ENCODE measurements around the gene OSBPL10. TPM values are rescaled to one million over a fixed set of nuclear protein-coding genes. Genes with fewer than 3 reads are reported as not detected.

The OSBPL10 gene
- total RNA-seq, 2 experiments from 2014 or later = 65.7 to 170 TPM

DNA sequence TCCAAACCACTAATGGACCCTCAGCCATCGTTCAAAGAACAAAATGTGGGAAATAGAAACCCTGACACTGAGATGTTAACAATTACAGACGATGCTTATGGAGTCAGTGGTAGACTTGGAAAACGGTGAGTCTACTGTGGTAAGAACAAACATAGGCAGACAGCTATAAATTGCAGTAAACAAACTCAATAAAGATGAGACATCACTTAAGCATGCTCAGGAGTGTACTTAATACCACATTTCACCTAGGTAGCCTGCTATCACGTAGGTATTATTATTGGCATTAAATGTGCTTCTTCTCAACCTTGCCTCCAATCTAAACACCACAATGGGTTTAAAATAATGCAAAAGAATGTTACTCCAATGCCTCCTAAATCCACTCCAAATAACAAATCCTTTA, 2.5 kb downstream of the OSBPL10 start:
- peak overlapping the region; percentile 91 for H3K4me3 ChIP-seq (ENCODE audit: low read depth, low read length, poor library complexity, severe bottlenecking)
- CTCF ChIA-PET (ENCODE audit: unreplicated experiment) = no interaction called here
- H3K9me2 ChIP-seq (ENCODE audit: insufficient read depth, low read length) = no peaks in the 10 kb centered on the region
- peaks cover 76% of the 10 kb centered on the region for H3K4me1 ChIP-seq (ENCODE audit: insufficient read depth, low read length, poor library complexity, severe bottlenecking)
- POLR2A ChIA-PET = interaction anchor here (0.5 to 1.6 kb wide), 7 partner anchors 11 to 371 kb away, joined by 3 to 9 read pairs (median 3); no protein-coding TSS in a partner anchor
- H3K9me3 ChIP-seq (ENCODE audit: low read length) = peaks cover 10% of the 10 kb centered on the region; the same call in 1 of the 2 replicates
- peaks cover 93% of the 10 kb centered on the region for H3K79me2 ChIP-seq (ENCODE audit: insufficient read depth, low read depth, low read length)
- H3K4me2 ChIP-seq (ENCODE audit: low read length) = peak overlapping the region; percentile 98
- intact Hi-C loops (cut with micrococcal nuclease; ENCODE audit: unreplicated experiment) = no loop called here
- BruUV-seq (replicated peaks) = TSS peak; percentile 19
- no peak for DNase-seq (ENCODE audit: low spot score)
- H3K36me3 ChIP-seq (ENCODE audit: insufficient read depth, low read length) = peaks cover 49% of the 10 kb centered on the region
- H4K20me1 ChIP-seq (ENCODE audit: insufficient read depth, low read length) = 0 out of 2 replicates have a peak, but pooled peaks cover 4% of the 10 kb centered on the region
- TF ChIP-seq, protein P1, sequence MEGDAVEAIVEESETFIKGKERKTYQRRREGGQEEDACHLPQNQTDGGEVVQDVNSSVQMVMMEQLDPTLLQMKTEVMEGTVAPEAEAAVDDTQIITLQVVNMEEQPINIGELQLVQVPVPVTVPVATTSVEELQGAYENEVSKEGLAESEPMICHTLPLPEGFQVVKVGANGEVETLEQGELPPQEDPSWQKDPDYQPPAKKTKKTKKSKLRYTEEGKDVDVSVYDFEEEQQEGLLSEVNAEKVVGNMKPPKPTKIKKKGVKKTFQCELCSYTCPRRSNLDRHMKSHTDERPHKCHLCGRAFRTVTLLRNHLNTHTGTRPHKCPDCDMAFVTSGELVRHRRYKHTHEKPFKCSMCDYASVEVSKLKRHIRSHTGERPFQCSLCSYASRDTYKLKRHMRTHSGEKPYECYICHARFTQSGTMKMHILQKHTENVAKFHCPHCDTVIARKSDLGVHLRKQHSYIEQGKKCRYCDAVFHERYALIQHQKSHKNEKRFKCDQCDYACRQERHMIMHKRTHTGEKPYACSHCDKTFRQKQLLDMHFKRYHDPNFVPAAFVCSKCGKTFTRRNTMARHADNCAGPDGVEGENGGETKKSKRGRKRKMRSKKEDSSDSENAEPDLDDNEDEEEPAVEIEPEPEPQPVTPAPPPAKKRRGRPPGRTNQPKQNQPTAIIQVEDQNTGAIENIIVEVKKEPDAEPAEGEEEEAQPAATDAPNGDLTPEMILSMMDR (conservative IDR thresholded peaks at IDR 0.05; ENCODE audit: low read length) = no peak
- no peak for TF ChIP-seq EZH2phosphoT487 (IDR thresholded peaks at IDR 0.05; ENCODE audit: borderline replicate concordance, low read depth, low read length)
- H3K27ac ChIP-seq (ENCODE audit: low read depth, low read length, poor library complexity, severe bottlenecking) = peak overlapping the region; percentile 88
- H2AFZ ChIP-seq (ENCODE audit: low read length) = no peak overlapping the region

DNA sequence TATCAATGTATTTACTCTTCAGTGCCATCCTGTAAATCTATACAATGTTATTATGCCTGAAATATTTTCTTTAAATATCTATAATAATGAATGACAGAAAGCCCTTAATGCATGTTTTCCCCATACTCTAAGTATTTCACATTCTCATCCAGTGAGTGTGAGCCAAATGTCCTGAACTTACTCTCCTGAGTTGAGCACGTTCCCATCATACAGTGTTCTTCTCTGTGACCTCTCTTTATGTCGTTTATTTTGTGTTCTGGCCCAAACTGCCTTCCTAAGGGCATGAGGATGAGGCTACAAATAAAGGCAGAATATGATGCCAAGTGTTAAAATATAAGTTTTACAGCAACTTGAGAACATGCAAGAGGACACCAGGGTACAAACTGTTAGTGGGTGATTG, 3.3 kb downstream of the OSBPL10 start:
- Histone ChIP-seq H3K9me3 (ENCODE audit: low read length) (peaks cover 7% of the 10 kb centered on the region; the same call in 1 of the 2 replicates), H3K79me2 (ENCODE audit: insufficient read depth, low read depth, low read length) (peaks cover 93% of the 10 kb centered on the region), H3K27ac (ENCODE audit: low read depth, low read length, poor library complexity, severe bottlenecking) (peak overlapping the region; percentile 88), H2AFZ (ENCODE audit: low read length) (no peak overlapping the region), H3K4me2 (ENCODE audit: low read length) (peak overlapping the region; percentile 98), H3K4me1 (ENCODE audit: insufficient read depth, low read length, poor library complexity, severe bottlenecking) (peaks cover 76% of the 10 kb centered on the region), H3K9me2 (ENCODE audit: insufficient read depth, low read length) (no peaks in the 10 kb centered on the region), H4K20me1 (ENCODE audit: insufficient read depth, low read length) (0 out of 2 replicates have a peak, but pooled peaks cover 3% of the 10 kb centered on the region), H3K4me3 (ENCODE audit: low read depth, low read length, poor library complexity, severe bottlenecking) (peak overlapping the region; percentile 91), H3K36me3 (ENCODE audit: insufficient read depth, low read length) (peaks cover 41% of the 10 kb centered on the region)
- BruUV-seq (replicated peaks) = no TSS peak
- intact Hi-C loops (cut with micrococcal nuclease; ENCODE audit: unreplicated experiment) = no loop called here
- CTCF ChIA-PET (ENCODE audit: unreplicated experiment) = no interaction called here
- POLR2A ChIA-PET = interaction anchor here (0.9 to 1.6 kb wide), 6 partner anchors 10 to 60 kb away, joined by 3 to 9 read pairs (median 3); no protein-coding TSS in a partner anchor
- DNase-seq (ENCODE audit: low spot score) = no peak
- TF ChIP-seq EZH2phosphoT487 (IDR thresholded peaks at IDR 0.05; ENCODE audit: borderline replicate concordance, low read depth, low read length) = no peak
- TF ChIP-seq, protein P1 (conservative IDR thresholded peaks at IDR 0.05; ENCODE audit: low read length) = no peak

DNA sequence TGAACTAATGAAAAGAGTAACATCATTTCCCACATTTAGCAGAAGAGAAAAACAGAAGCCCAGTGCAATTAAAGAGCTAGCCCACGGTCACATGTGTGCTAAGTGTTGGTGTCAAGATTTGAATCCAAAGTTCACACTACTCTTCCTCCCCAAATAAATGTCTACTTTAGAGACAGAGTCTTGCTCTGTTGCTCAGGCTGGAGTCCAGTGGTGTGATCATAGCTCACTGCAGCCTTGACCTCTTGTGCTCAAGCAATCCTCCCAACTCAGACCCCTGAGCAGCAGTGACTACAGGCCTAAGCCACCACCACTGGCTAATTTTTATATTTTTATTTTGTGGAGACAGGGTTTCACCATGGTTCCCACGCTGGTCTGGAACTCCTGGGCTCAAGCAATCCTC, 4.8 kb downstream of the OSBPL10 start:
- intact Hi-C loops (cut with micrococcal nuclease; ENCODE audit: unreplicated experiment) = no loop called here
- H3K36me3 ChIP-seq (ENCODE audit: insufficient read depth, low read length) = peaks cover 38% of the 10 kb centered on the region
- ChIA-PET CTCF (ENCODE audit: unreplicated experiment) (no interaction called here), POLR2A (interaction anchor here (0.5 to 4.5 kb wide), 18 partner anchors 9 to 454 kb away, joined by 3 to 58 read pairs (median 4); no protein-coding TSS in a partner anchor)
- TF ChIP-seq, protein P1 (conservative IDR thresholded peaks at IDR 0.05; ENCODE audit: low read length) = no peak
- no peak for TF ChIP-seq EZH2phosphoT487 (IDR thresholded peaks at IDR 0.05; ENCODE audit: borderline replicate concordance, low read depth, low read length)
- no peaks in the 10 kb centered on the region for H3K9me2 ChIP-seq (ENCODE audit: insufficient read depth, low read length)
- H3K9me3 ChIP-seq (ENCODE audit: low read length) = peaks cover 7% of the 10 kb centered on the region; the same call in 1 of the 2 replicates
- DNase-seq (ENCODE audit: low spot score) = no peak
- peaks cover 93% of the 10 kb centered on the region for H3K79me2 ChIP-seq (ENCODE audit: insufficient read depth, low read depth, low read length)
- H2AFZ ChIP-seq (ENCODE audit: low read length) = no peak overlapping the region
- peak overlapping the region; percentile 98 for H3K4me2 ChIP-seq (ENCODE audit: low read length)
- peaks cover 84% of the 10 kb centered on the region for H3K4me1 ChIP-seq (ENCODE audit: insufficient read depth, low read length, poor library complexity, severe bottlenecking)
- H4K20me1 ChIP-seq (ENCODE audit: insufficient read depth, low read length) = no peaks in the 10 kb centered on the region
- peak overlapping the region; percentile 91 for H3K4me3 ChIP-seq (ENCODE audit: low read depth, low read length, poor library complexity, severe bottlenecking)
- no TSS peak for BruUV-seq (replicated peaks)
- peak overlapping the region; percentile 88 for H3K27ac ChIP-seq (ENCODE audit: low read depth, low read length, poor library complexity, severe bottlenecking)
